H1 (cell line): ENCODE data around the gene OR10A7. TPM values are rescaled to one million over a fixed set of nuclear protein-coding genes. Genes with fewer than 3 reads are reported as not detected.

Source experiments
- CTCF ChIA-PET: fragments of 300-600 bp; sonication (Branson Sonifier 250); formaldehyde crosslinking; loops from one replicate; lab custom pipeline; 2021; ENCODE audit not compliant: partially characterized antibody; lab: Charles Lee
- POLR2A ChIA-PET: fragments of 300-600 bp; sonication (Branson Sonifier 250); formaldehyde crosslinking; loops from one replicate; lab custom pipeline; 2021; ENCODE audit warnings: inconsistent platforms; ENCODE audit not compliant: partially characterized antibody; lab: Charles Lee
- DNase-seq, 2 experiments: peaks; one replicate each; pipeline versions ENCODE4 v3.0.0 to v3.0.0-alpha.2; 2010 to 2022; ENCODE audit warnings: low spot score in 2 of 2, low read depth in 1 of 2, mixed read lengths in 1 of 2
- FAIRE-seq: peaks from 2 replicates; lab custom pipeline; 2011; peaks lifted over from hg19 to GRCh38; lab: Jason Lieb, UNC
- H2AFZ ChIP-seq: 2 replicates; pipeline ENCODE4 v1.8.1; 2012; ENCODE audit warnings: low read length, inconsistent platforms
- H2AK5ac ChIP-seq: 2 replicates; pipeline ENCODE4 v1.6.1; 2013; ENCODE audit warnings: low read depth, low read length
- H2BK120ac ChIP-seq: replicated peaks from 2 replicates; pipeline ENCODE3; 2013; ENCODE audit warnings: low read depth, low read length, inconsistent platforms
- H2BK12ac ChIP-seq: 2 replicates; pipeline ENCODE4 v1.6.1; 2013; ENCODE audit warnings: low read depth, low read length
- H2BK15ac ChIP-seq: 2 replicates; pipeline ENCODE4 v1.6.1; 2013; ENCODE audit warnings: low read length
- H2BK20ac ChIP-seq: 2 replicates; pipeline ENCODE4 v1.6.1; 2013; ENCODE audit warnings: low read length
- H2BK5ac ChIP-seq: 2 replicates; pipeline ENCODE4 v1.6.1; 2013; ENCODE audit warnings: low read depth, low read length
- H3K14ac ChIP-seq: 2 replicates; pipeline ENCODE4 v1.6.1; 2013; ENCODE audit warnings: inconsistent platforms; ENCODE audit not compliant: insufficient read length
- H3K18ac ChIP-seq: 2 replicates; pipeline ENCODE4 v1.6.1; 2013; ENCODE audit warnings: low read length; ENCODE audit errors: extremely low read depth
- H3K23ac ChIP-seq: 2 replicates; pipeline ENCODE4 v1.6.1; 2013; ENCODE audit warnings: inconsistent platforms; ENCODE audit not compliant: insufficient read length
- H3K23me2 ChIP-seq: 2 replicates; pipeline ENCODE4 v1.6.1; 2013; ENCODE audit warnings: low read depth, low read length
- H3K27ac ChIP-seq: 2 replicates; pipeline ENCODE4 v1.6.1; 2011; ENCODE audit warnings: low read depth, low read length, inconsistent platforms
- H3K27me3 ChIP-seq, 4 experiments: replicated peaks in 1 of 4; 1 replicate in 1 of 4; 2 replicates in 3 of 4; pipeline versions ENCODE4 v1.6.1 to v1.8.1; 2011 to 2013; ENCODE audit warnings: low read length in 3 of 4, mild to moderate bottlenecking in 3 of 4, inconsistent platforms in 2 of 4, mixed read lengths in 2 of 4, moderate library complexity in 1 of 4; ENCODE audit not compliant: control insufficient read depth in 3 of 4, insufficient read depth in 3 of 4; ENCODE audit errors: extremely low read depth in 1 of 4
- H3K36me3 ChIP-seq, 4 experiments: 2 replicates each; pipeline versions ENCODE4 v1.6.1 to v1.8.1; 2011 to 2013; ENCODE audit warnings: mild to moderate bottlenecking in 4 of 4, low read length in 3 of 4, moderate library complexity in 2 of 4, control low read depth in 1 of 4, inconsistent platforms in 1 of 4; ENCODE audit not compliant: insufficient read depth in 4 of 4, control insufficient read depth in 2 of 4
- H3K4ac ChIP-seq: replicated peaks from 2 replicates; pipeline ENCODE3; 2013; ENCODE audit warnings: low read length, low read depth, mixed read lengths, inconsistent platforms; ENCODE audit not compliant: insufficient read length
- H3K4me1 ChIP-seq, 4 experiments: replicated peaks in 1 of 4; 1 replicate in 1 of 4; 2 replicates in 3 of 4; pipeline versions ENCODE4 v1.6.1 to v1.8.1; 2011 to 2013; ENCODE audit warnings: low read length in 3 of 4, inconsistent platforms in 2 of 4, mixed read lengths in 1 of 4; ENCODE audit not compliant: insufficient read depth in 4 of 4, control insufficient read depth in 3 of 4
- H3K4me2 ChIP-seq, 2 experiments: 2 replicates each; pipeline versions ENCODE4 v1.6.1 to v1.8.1; 2011 to 2013; ENCODE audit warnings: low read depth in 2 of 2, low read length in 2 of 2, control low read depth in 1 of 2, inconsistent platforms in 1 of 2, mild to moderate bottlenecking in 1 of 2; ENCODE audit not compliant: insufficient read depth in 1 of 2
- H3K4me3 ChIP-seq, 4 experiments: fragments of 200-600, 300-600 bp in 1 of 4; sonication (generic), shearing (Covaris generic), sonication (Bioruptor Twin) in 1 of 4; 2 replicates each; pipeline versions ENCODE4 v1.5.1 to v1.8.1; 2011 to 2016; ENCODE audit warnings: low read length in 4 of 4, low read depth in 3 of 4, control low read depth in 2 of 4, inconsistent platforms in 2 of 4, mild to moderate bottlenecking in 2 of 4, mixed read lengths in 1 of 4, moderate library complexity in 1 of 4; ENCODE audit not compliant: insufficient read depth in 2 of 4; ENCODE audit errors: extremely low read depth in 1 of 4
- H3K56ac ChIP-seq: replicated peaks from 2 replicates; pipeline ENCODE3; 2013; ENCODE audit warnings: low read depth, mild to moderate bottlenecking, mixed read lengths, low read length, inconsistent platforms; ENCODE audit not compliant: insufficient read length
- H3K79me1 ChIP-seq: 2 replicates; pipeline ENCODE4 v1.6.1; 2013; ENCODE audit warnings: low read depth, low read length, control low read depth
- H3K79me2 ChIP-seq, 2 experiments: 2 replicates each; pipeline versions ENCODE4 v1.6.1 to v1.8.1; 2012 to 2013; ENCODE audit warnings: low read length in 2 of 2, mild to moderate bottlenecking in 2 of 2, inconsistent platforms in 1 of 2; ENCODE audit not compliant: insufficient read depth in 2 of 2, control insufficient read depth in 1 of 2
- H3K9ac ChIP-seq, 4 experiments: replicated peaks in 1 of 4; 1 replicate in 1 of 4; 2 replicates in 3 of 4; pipeline versions ENCODE4 v1.6.1 to v1.8.1; 2011 to 2013; ENCODE audit warnings: low read depth in 3 of 4, low read length in 3 of 4, control low read depth in 2 of 4, mild to moderate bottlenecking in 2 of 4, moderate library complexity in 2 of 4, inconsistent platforms in 1 of 4; ENCODE audit errors: extremely low read depth in 1 of 4
- H3K9me3 ChIP-seq, 2 experiments: 2 replicates each; pipeline versions ENCODE4 v1.6.1 to v1.8.1; 2012 to 2013; ENCODE audit warnings: mild to moderate bottlenecking in 2 of 2, moderate library complexity in 2 of 2, control low read depth in 1 of 2, inconsistent platforms in 1 of 2, low read depth in 1 of 2, low read length in 1 of 2, mixed read lengths in 1 of 2; ENCODE audit not compliant: insufficient read depth in 2 of 2
- H4K20me1 ChIP-seq, 2 experiments: replicated peaks in 1 of 2; 2 replicates each; pipeline versions ENCODE3 to v1.8.1; 2011 to 2013; ENCODE audit warnings: inconsistent platforms in 2 of 2, low read length in 2 of 2, mild to moderate bottlenecking in 1 of 2; ENCODE audit not compliant: insufficient read depth in 2 of 2, control insufficient read depth in 1 of 2
- H4K5ac ChIP-seq: 2 replicates; pipeline ENCODE4 v1.6.1; 2013; ENCODE audit warnings: low read length, low read depth, mixed read lengths, inconsistent platforms; ENCODE audit not compliant: insufficient read length
- H4K8ac ChIP-seq: 2 replicates; pipeline ENCODE4 v1.8.0; 2013; ENCODE audit warnings: mild to moderate bottlenecking, moderate library complexity, low read length, inconsistent platforms; ENCODE audit not compliant: insufficient read depth; ENCODE audit errors: extremely low read depth
- H4K91ac ChIP-seq: replicated peaks from 2 replicates; pipeline ENCODE3; 2013; ENCODE audit warnings: low read length, mixed read lengths, inconsistent platforms; ENCODE audit not compliant: insufficient read length
- ASH2L ChIP-seq: fragments of 200-600, 300-600 bp; sonication (generic); IDR thresholded peaks from one replicate; pipeline ENCODE4 v1.7.1; 2017; ENCODE audit warnings: low read length
- ATF3 ChIP-seq: IDR thresholded peaks from 2 replicates; pipeline ENCODE4 v1.6.1; 2011; ENCODE audit warnings: low read depth, mild to moderate bottlenecking, low read length; ENCODE audit not compliant: insufficient read depth
- JUND ChIP-seq: IDR thresholded peaks from 2 replicates; pipeline ENCODE4 v1.6.1; 2011; ENCODE audit warnings: mild to moderate bottlenecking, improper control_type of control experiment, low read length
- KDM1A ChIP-seq: fragments of 200-600, 300-600 bp; sonication (generic); IDR thresholded peaks from 2 replicates; pipeline ENCODE4 v1.7.1; 2016; ENCODE audit warnings: mild to moderate bottlenecking, low read length, borderline replicate concordance
- KDM4A ChIP-seq: IDR thresholded peaks from one replicate; pipeline ENCODE4 v1.7.1; 2012; ENCODE audit warnings: low read depth, mild to moderate bottlenecking, moderate library complexity, low read length, inconsistent platforms; ENCODE audit not compliant: severe bottlenecking
- NANOG ChIP-seq: IDR thresholded peaks from 2 replicates; pipeline ENCODE4 v1.6.1; 2011; ENCODE audit warnings: low read length, low read depth, mild to moderate bottlenecking, inconsistent platforms; ENCODE audit not compliant: insufficient read depth, poor library complexity, severe bottlenecking
- POU5F1 ChIP-seq: IDR thresholded peaks from 2 replicates; pipeline ENCODE4 v1.6.1; 2011; ENCODE audit warnings: low read depth, mild to moderate bottlenecking, low read length, moderate library complexity
- RNF2 ChIP-seq: fragments of 200-900, 300-1000 bp; sonication (generic); IDR thresholded peaks from 2 replicates; pipeline ENCODE4 v1.7.1; 2016; ENCODE audit warnings: borderline replicate concordance, low read depth, mild to moderate bottlenecking, antibody characterized with exemption, low read length; ENCODE audit not compliant: poor library complexity, severe bottlenecking; ENCODE audit errors: missing control alignments
- SIX5 ChIP-seq: IDR thresholded peaks from 2 replicates; pipeline ENCODE4 v1.6.1; 2011; ENCODE audit warnings: mild to moderate bottlenecking, low read depth, low read length
- SP1 ChIP-seq: IDR thresholded peaks from 2 replicates; pipeline ENCODE4 v1.6.1; 2011; ENCODE audit warnings: low read depth, low read length
- SP4 ChIP-seq: IDR thresholded peaks from 2 replicates; pipeline ENCODE4 v1.6.1; 2012; ENCODE audit warnings: low read length, inconsistent platforms
- SUZ12 ChIP-seq: fragments of 200-600 bp; sonication (generic); IDR thresholded peaks from 2 replicates; pipeline ENCODE4 v1.6.1; 2012; ENCODE audit warnings: mild to moderate bottlenecking, inconsistent platforms, low read length, moderate library complexity, mixed read lengths
- TAF7 ChIP-seq: optimal IDR thresholded peaks from 2 replicates; pipeline ENCODE3; 2011; ENCODE audit warnings: low read depth, mild to moderate bottlenecking, inconsistent platforms, low read length, moderate library complexity, borderline replicate concordance
- WGBS, 2 experiments: shearing (Covaris generic) in 1 of 2; methylation state at CpG; one replicate each; pipeline versions ENCODE4 v1.1.6 to v1.1.7; 2013 to 2015; ENCODE audit warnings: low lambda C conversion rate in 2 of 2, mixed read lengths in 2 of 2, inconsistent platforms in 1 of 2, low coverage in 1 of 2, missing lambda C conversion rate in 1 of 2; ENCODE audit not compliant: insufficient replicate concordance in 2 of 2, insufficient coverage in 1 of 2, insufficient read length in 1 of 2; ENCODE audit errors: extremely low coverage in 1 of 2, missing lambda C conversion rate in 1 of 2; 5-methylcytosine and 5-hydroxymethylcytosine counted together
- polyA plus RNA-seq, 7 experiments: library from polyadenylated mRNA; depleted of rRNA in 3 of 7; stranded (reverse) in 5 of 7; unstranded in 2 of 7; fragments of >200 nt in 5 of 7; fragments of 200-250 nt in 2 of 7; gene quantifications; 1 replicate in 5 of 7; 2 replicates in 1 of 7; 4 replicates in 1 of 7; pipeline versions ENCODE4 v1.2.1 to v1.2.3, GENCODE V29; 2011 to 2013; ENCODE audit warnings: missing spikeins in 2 of 7, mixed read lengths in 2 of 7
- total RNA-seq: library from RNA; stranded (reverse); fragmentation: NEBNext Ultra II Directional; extraction: Animal tissue kit (Norgen Biotek cat#: 25700); gene quantifications from 2 replicates; pipeline ENCODE4 v1.2.1, GENCODE V29; 2021

Gene OR10A7
- total and polyA plus RNA-seq, 2 of the 8 experiments (the other 6 are each of a cell fraction or from before 2014, with no cell fraction given) = not detected

GRCh38 chr12:55173456-55173855, 47.4 kb upstream of the OR10A7 start:
- Histone ChIP-seq H2BK12ac (no peak overlapping the region), H4K91ac (no peak overlapping the region), H3K4me1 (no peaks in the 10 kb centered on the region), H2AK5ac (no peak overlapping the region), H3K9ac (no peak overlapping the region), H3K9me3 (0 out of 4 replicates have a peak, but pooled peaks cover 0 to 4% of the 10 kb centered on the region in 2 experiments), H3K36me3 (no peaks in the 10 kb centered on the region; a peak in 1 of 8 replicates), H3K27ac (no peak overlapping the region), H3K27me3 (no peaks in the 10 kb centered on the region), H3K18ac (no peak overlapping the region), H2BK15ac (no peak overlapping the region), H3K79me1 (no peaks in the 10 kb centered on the region), H3K4me3 (no peak overlapping the region), H4K8ac (no peak overlapping the region), H3K4ac (no peak overlapping the region), H2BK120ac (no peak overlapping the region), H2AFZ (no peak overlapping the region), H3K79me2 (no peaks in the 10 kb centered on the region), H3K4me2 (no peak overlapping the region), H3K56ac (no peak overlapping the region), H4K5ac (no peak overlapping the region), H2BK20ac (no peak overlapping the region), H2BK5ac (no peak overlapping the region), H4K20me1 (no peaks in the 10 kb centered on the region), H3K14ac (no peak overlapping the region), H3K23ac (no peak overlapping the region), H3K23me2 (no peaks in the 10 kb centered on the region)
- WGBS, 2 experiments = 100% methylated on average over 2 of the region's 2 CpGs; no CpG with 5 or more reads in 1 of the 2 experiments
- CTCF ChIA-PET = interaction anchor here (1.7 kb wide), 1 partner anchor 15 kb away, joined by 7 read pairs; no protein-coding TSS in a partner anchor
- POLR2A ChIA-PET = no interaction called here
- DNase-seq = no peak
- TF ChIP-seq ATF3 = no peak
- TF ChIP-seq JUND = no peak
- no peak for TF ChIP-seq SP4
- no peak for TF ChIP-seq SIX5
- TF ChIP-seq NANOG = no peak
- TF ChIP-seq TAF7 = no peak
- no peak for TF ChIP-seq SUZ12
- no peak for TF ChIP-seq POU5F1
- TF ChIP-seq KDM1A = no peak
- TF ChIP-seq SP1 = no peak
- TF ChIP-seq ASH2L = no peak
- no peak for TF ChIP-seq RNF2
- no peak for TF ChIP-seq KDM4A
- FAIRE-seq = no peak
